HG02970 (cell line): ENCODE results near the gene ZSCAN4.

Experiments used
- ATAC-seq: cut with Tn5 transposase; IDR thresholded peaks from one replicate; pipeline ENCODE4 v1.9.1; 2021; ENCODE audit warnings: mild to moderate bottlenecking, moderate library complexity, moderate number of reproducible peaks; ENCODE audit not compliant: unreplicated experiment, low FRiP score

Gene ZSCAN4

GRCh38 chr19:57668635-57669034 lies at the start of gene ZSCAN4:
Gene ZSCAN4 (plus strand): TSS chr19:57668935. CDS start chr19:57676146, 7,211 bp downstream.
- no peak for ATAC-seq

- no peak for ATAC-seq
Observed at GRCh38 chr19:57620673-57621348, 47.9 kb upstream of the ZSCAN4 start.

- ATAC-seq, result no peak
Observed at GRCh38 chr19:57623091-57623490, 45.6 kb upstream of the ZSCAN4 start.

GRCh38 chr19:57632987-57633831 lies 35.5 kb upstream of the ZSCAN4 start, which contains the start of gene ZNF211:
Gene ZNF211 (plus strand): TSS chr19:57633168. CDS start chr19:57633347, 179 bp downstream.
- peak; percentile 95 for ATAC-seq

GRCh38 chr19:57633832-57634131 lies 35.0 kb upstream of the ZSCAN4 start:
- no peak for ATAC-seq

- no peak for ATAC-seq
Observed at GRCh38 chr19:57637379-57637778, 31.4 kb upstream of the ZSCAN4 start.

- no peak for ATAC-seq
Observed at GRCh38 chr19:57641715-57642234, 27.0 kb upstream of the ZSCAN4 start.

- ATAC-seq, result no peak
Observed at GRCh38 chr19:57642396-57643046, 26.2 kb upstream of the ZSCAN4 start.

- no peak for ATAC-seq
Observed at GRCh38 chr19:57643734-57644133, 25.0 kb upstream of the ZSCAN4 start.

GRCh38 chr19:57648331-57649003 lies 20.3 kb upstream of the ZSCAN4 start:
- ATAC-seq, result no peak

GRCh38 chr19:57651654-57651996 lies 17.1 kb upstream of the ZSCAN4 start:
- no peak for ATAC-seq

GRCh38 chr19:57653689-57654088 lies 15.0 kb upstream of the ZSCAN4 start:
- no peak for ATAC-seq

- no peak for ATAC-seq
Observed at GRCh38 chr19:57655443-57655842, 13.3 kb upstream of the ZSCAN4 start.

GRCh38 chr19:57656346-57656745 lies 12.4 kb upstream of the ZSCAN4 start:
- no peak for ATAC-seq

GRCh38 chr19:57664269-57665127 lies 4.2 kb upstream of the ZSCAN4 start:
- no peak for ATAC-seq

GRCh38 chr19:57665261-57665806 lies 3.4 kb upstream of the ZSCAN4 start:
- no peak for ATAC-seq

GRCh38 chr19:57667228-57667627 lies 1.5 kb upstream of the ZSCAN4 start:
- ATAC-seq, result no peak

GRCh38 chr19:57671124-57671895 lies 2.6 kb downstream of the ZSCAN4 start:
- no peak for ATAC-seq

- no peak for ATAC-seq
Observed at GRCh38 chr19:57672466-57672865, 3.7 kb downstream of the ZSCAN4 start.
